ENCODE measurements around the gene AGFG2. TPM values are rescaled to one million over a fixed set of nuclear protein-coding genes. Genes with fewer than 3 reads are reported as not detected.
A peak's percentile ranks its signal among the peaks of the same experiment; 100 is the strongest.

The AGFG2 gene
- total RNA-seq, 2 donors from 2014 or later, result 20.4 to 24.6 TPM

- DNase-seq (peak in 3 of 4 donors; percentile 39 to 73 (median 47)), ATAC-seq (no peak)
- WGBS, 2 donors, result 27 to 43% methylated on average over 19 to 23 of the region's 23 CpGs
- intact Hi-C loops (cut with DNase I), result no loop called here
- peaks cover 48% of the 10 kb centered on the region for H3K4me1 ChIP-seq
- H3K27me3 ChIP-seq, result no peaks in the 10 kb centered on the region
- no peak overlapping the region for H3K4me3 ChIP-seq
- no peak for TF ChIP-seq CTCF (IDR thresholded peaks at IDR 0.05)
- no peak for TF ChIP-seq POLR2A (IDR thresholded peaks at IDR 0.05)
- H3K36me3 ChIP-seq (replicated peaks in 1 of 2; ENCODE audit: insufficient read depth in 1 of 2, low read depth in 2 of 2), result peaks cover 9 to 10% of the 10 kb centered on the region in 2 donors
- peak overlapping the region; percentile 56 to 100 (median 98) for H3K27ac ChIP-seq
- no peaks in the 10 kb centered on the region for H3K9me3 ChIP-seq
These were observed 44.4 kb downstream of the AGFG2 start for GRCh38 chr7:100583132-100584053.

GRCh38 chr7:100584054-100584682 lies 45.2 kb downstream of the AGFG2 start:
- TF ChIP-seq POLR2A (IDR thresholded peaks at IDR 0.05) (no peak), CTCF (IDR thresholded peaks at IDR 0.05) (no peak)
- intact Hi-C loops (cut with DNase I), result no loop called here
- Histone ChIP-seq H3K27ac (peak overlapping the region; percentile 98 to 100 (median 99)), H3K36me3 (replicated peaks in 1 of 2; ENCODE audit: insufficient read depth in 1 of 2, low read depth in 2 of 2) (peaks cover 6 to 8% of the 10 kb centered on the region in 2 donors), H3K9me3 (no peaks in the 10 kb centered on the region), H3K27me3 (no peaks in the 10 kb centered on the region), H3K4me1 (peaks cover 48% of the 10 kb centered on the region), H3K4me3 (peak overlapping the region in 1 of 2 donors; percentile 84)
- DNase-seq, result no peak
- WGBS, 2 donors, result 36 to 42% methylated on average over 14 of the region's 15 CpGs
- ATAC-seq, result no peak

GRCh38 chr7:100584683-100585510 lies 45.9 kb downstream of the AGFG2 start:
- no peak for ATAC-seq
- TF ChIP-seq CTCF (IDR thresholded peaks at IDR 0.05), result no peak
- peak in 1 of 3 donors; percentile 18 for TF ChIP-seq POLR2A (IDR thresholded peaks at IDR 0.05)
- H3K9me3 ChIP-seq, result no peaks in the 10 kb centered on the region
- peaks cover 48% of the 10 kb centered on the region for H3K4me1 ChIP-seq
- peak; percentile 67 to 79 (median 74) for DNase-seq
- H3K4me3 ChIP-seq, result peak overlapping the region; percentile 38 to 84
- intact Hi-C loops (cut with DNase I), result no loop called here
- no peaks in the 10 kb centered on the region for H3K27me3 ChIP-seq
- peaks cover 2 to 4% of the 10 kb centered on the region in 2 donors for H3K36me3 ChIP-seq (replicated peaks in 1 of 2; ENCODE audit: insufficient read depth in 1 of 2, low read depth in 2 of 2)
- peak overlapping the region; percentile 98 to 100 (median 99) for H3K27ac ChIP-seq
- 0 to 3% methylated on average over 17 to 20 of the region's 20 CpGs for WGBS, 2 donors

GRCh38 chr7:100585511-100586265 lies 46.7 kb downstream of the AGFG2 start, which contains the start of gene LRCH4:
TSS of gene LRCH4 (minus strand) at chr7:100586129. CDS start at chr7:100586100, 29 bp downstream.
- TF ChIP-seq CTCF (IDR thresholded peaks at IDR 0.05) (peak in 3 of 7 experiments; percentile 2 to 14 (median 12)), POLR2A (IDR thresholded peaks at IDR 0.05) (peak; percentile 98 to 99 (median 98))
- H3K9me3 ChIP-seq, result no peaks in the 10 kb centered on the region
- peak within 1 kb of the TSS; percentile 38 to 84 for H3K4me3 ChIP-seq
- H3K27ac ChIP-seq, result peak within 1 kb of the TSS; percentile 98 to 100 (median 99)
- H3K36me3 ChIP-seq (replicated peaks in 1 of 2; ENCODE audit: insufficient read depth in 1 of 2, low read depth in 2 of 2), result peaks cover 0 to 4% of the 10 kb centered on the region in 2 donors
- DNase-seq (peak; percentile 70 to 86 (median 78)), ATAC-seq (peak; percentile 28)
- H3K27me3 ChIP-seq, result no peaks in the 10 kb centered on the region
- intact Hi-C loops (cut with DNase I), result no loop called here
- peaks cover 48% of the 10 kb centered on the region for H3K4me1 ChIP-seq
- whole genome bisulfite sequencing, 2 donors, result 0 to 1% methylated on average over 9 to 50 of the region's 61 CpGs
